ENCODE measurements around the gene TACSTD2.

DNA sequence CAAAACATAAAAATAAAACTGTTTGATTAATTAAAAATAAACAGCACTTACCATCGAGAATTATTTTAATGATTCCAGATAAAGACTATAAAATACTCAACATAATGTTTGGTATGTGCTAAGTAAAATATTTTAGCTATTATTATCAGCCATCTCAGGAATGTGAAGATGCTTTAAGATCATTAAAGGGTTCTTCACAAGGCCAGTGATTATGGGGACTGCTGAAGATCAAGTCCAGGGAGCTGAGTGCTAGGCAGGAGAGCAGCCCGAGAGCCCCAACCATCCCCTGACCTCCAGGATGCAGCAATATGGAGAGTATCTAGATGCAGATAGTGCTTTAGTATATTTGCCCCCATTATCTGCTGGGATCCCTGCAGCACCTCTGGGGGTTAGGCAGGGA is 4.6 kb upstream of the TACSTD2 start:
- TF ChIP-seq, protein P1, sequence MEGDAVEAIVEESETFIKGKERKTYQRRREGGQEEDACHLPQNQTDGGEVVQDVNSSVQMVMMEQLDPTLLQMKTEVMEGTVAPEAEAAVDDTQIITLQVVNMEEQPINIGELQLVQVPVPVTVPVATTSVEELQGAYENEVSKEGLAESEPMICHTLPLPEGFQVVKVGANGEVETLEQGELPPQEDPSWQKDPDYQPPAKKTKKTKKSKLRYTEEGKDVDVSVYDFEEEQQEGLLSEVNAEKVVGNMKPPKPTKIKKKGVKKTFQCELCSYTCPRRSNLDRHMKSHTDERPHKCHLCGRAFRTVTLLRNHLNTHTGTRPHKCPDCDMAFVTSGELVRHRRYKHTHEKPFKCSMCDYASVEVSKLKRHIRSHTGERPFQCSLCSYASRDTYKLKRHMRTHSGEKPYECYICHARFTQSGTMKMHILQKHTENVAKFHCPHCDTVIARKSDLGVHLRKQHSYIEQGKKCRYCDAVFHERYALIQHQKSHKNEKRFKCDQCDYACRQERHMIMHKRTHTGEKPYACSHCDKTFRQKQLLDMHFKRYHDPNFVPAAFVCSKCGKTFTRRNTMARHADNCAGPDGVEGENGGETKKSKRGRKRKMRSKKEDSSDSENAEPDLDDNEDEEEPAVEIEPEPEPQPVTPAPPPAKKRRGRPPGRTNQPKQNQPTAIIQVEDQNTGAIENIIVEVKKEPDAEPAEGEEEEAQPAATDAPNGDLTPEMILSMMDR (conservative IDR thresholded peaks at IDR 0.05; ENCODE audit: low read depth, low read length): no peak
- no peak for TF ChIP-seq EZH2 (IDR thresholded peaks at IDR 0.05; ENCODE audit: borderline replicate concordance, low read depth, low read length, poor library complexity, severe bottlenecking)
